KMS-11 (cell line): ENCODE measurements around the gene CELA3B.

Experiments used
- H2AFZ ChIP-seq: fragments of 200-600 bp; sonication (generic); 2 replicates; pipeline ENCODE4 v1.6.1; 2016; ENCODE audit warnings: antibody characterized with exemption, mixed run types, low read depth
- H3K27ac ChIP-seq: fragments of 200-600 bp; sonication (generic); 2 replicates; pipeline ENCODE4 v1.6.1; 2016; ENCODE audit warnings: mild to moderate bottlenecking, mixed run types
- H3K27me3 ChIP-seq: fragments of 200-600 bp; sonication (generic); 2 replicates; pipeline ENCODE4 v1.6.1; 2017; ENCODE audit warnings: mild to moderate bottlenecking, low read depth, mixed run types, moderate library complexity; ENCODE audit not compliant: insufficient read depth
- H3K36me3 ChIP-seq: fragments of 200-600 bp; sonication (generic); 2 replicates; pipeline ENCODE4 v1.6.1; 2017; ENCODE audit warnings: mild to moderate bottlenecking, mixed run types; ENCODE audit not compliant: insufficient read depth
- H3K4me1 ChIP-seq: fragments of 200-600 bp; sonication (generic); 2 replicates; pipeline ENCODE4 v1.6.1; 2016; ENCODE audit warnings: mild to moderate bottlenecking, low read depth, mixed run types; ENCODE audit not compliant: poor library complexity, severe bottlenecking
- H3K4me2 ChIP-seq: fragments of 200-600 bp; sonication (generic); 2 replicates; pipeline ENCODE4 v1.7.0; 2016; ENCODE audit warnings: mild to moderate bottlenecking, mixed run types
- H3K4me3 ChIP-seq: fragments of 200-600 bp; sonication (generic); IDR thresholded peaks from 2 replicates; pipeline ENCODE4 v1.6.1; 2017; ENCODE audit warnings: low read depth, low read length, mixed read lengths; ENCODE audit not compliant: insufficient read depth
- H3K79me2 ChIP-seq: fragments of 200-600 bp; sonication (generic); 2 replicates; pipeline ENCODE4 v1.6.1; 2016; ENCODE audit warnings: low read depth, mixed run types; ENCODE audit not compliant: insufficient read depth
- H3K9ac ChIP-seq: fragments of 200-600 bp; sonication (generic); 2 replicates; pipeline ENCODE4 v1.6.1; 2016; ENCODE audit warnings: mild to moderate bottlenecking, mixed run types
- H4K20me1 ChIP-seq: fragments of 200-600 bp; sonication (generic); 2 replicates; pipeline ENCODE4 v1.6.1; 2016; ENCODE audit warnings: mild to moderate bottlenecking, mixed run types; ENCODE audit not compliant: insufficient read depth
- TF ChIP-seq, protein P1 (sequence below): fragments of 200-600 bp; sonication (generic); conservative IDR thresholded peaks from 2 replicates; pipeline ENCODE4 v1.6.1; 2017; ENCODE audit warnings: low read depth, mild to moderate bottlenecking, antibody characterized with exemption, low read length, moderate library complexity, mixed read lengths

CELA3B gene

DNA sequence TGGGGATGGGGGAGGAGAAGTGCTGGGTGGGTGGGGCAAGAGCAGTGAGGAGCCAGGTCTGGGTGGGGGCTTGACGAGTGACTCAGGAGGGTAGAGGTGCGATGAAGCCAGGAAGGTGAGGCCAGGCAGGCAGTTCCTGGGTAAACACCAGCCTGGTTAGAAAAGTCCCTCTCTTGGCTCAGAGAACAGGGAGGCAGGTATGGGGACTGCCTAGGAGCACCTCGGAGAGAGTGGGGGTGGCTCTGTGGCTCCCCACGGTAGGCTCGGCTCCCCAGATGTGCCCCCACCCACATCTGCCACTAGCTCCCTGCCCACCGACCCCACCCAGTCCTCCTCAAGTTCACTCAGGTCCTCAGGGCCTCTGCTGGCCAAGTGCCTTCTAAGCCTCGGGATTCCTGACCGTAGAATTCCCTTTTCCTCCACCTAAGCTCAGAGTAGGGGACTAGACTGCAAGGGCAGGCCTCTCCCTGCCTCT is 40.9 kb upstream of the CELA3B start:
- Histone ChIP-seq H3K27me3 (peaks cover 6% of the 10 kb centered on the region; the same call in 1 of the 2 replicates), H4K20me1 (no peaks in the 10 kb centered on the region), H3K4me3 (no peak overlapping the region), H3K4me1 (peaks cover 4% of the 10 kb centered on the region), H2AFZ (no peak overlapping the region), H3K79me2 (no peaks in the 10 kb centered on the region), H3K9ac (no peak overlapping the region), H3K27ac (no peak overlapping the region), H3K36me3 (no peaks in the 10 kb centered on the region), H3K4me2 (no peak overlapping the region)
- TF ChIP-seq, protein P1, sequence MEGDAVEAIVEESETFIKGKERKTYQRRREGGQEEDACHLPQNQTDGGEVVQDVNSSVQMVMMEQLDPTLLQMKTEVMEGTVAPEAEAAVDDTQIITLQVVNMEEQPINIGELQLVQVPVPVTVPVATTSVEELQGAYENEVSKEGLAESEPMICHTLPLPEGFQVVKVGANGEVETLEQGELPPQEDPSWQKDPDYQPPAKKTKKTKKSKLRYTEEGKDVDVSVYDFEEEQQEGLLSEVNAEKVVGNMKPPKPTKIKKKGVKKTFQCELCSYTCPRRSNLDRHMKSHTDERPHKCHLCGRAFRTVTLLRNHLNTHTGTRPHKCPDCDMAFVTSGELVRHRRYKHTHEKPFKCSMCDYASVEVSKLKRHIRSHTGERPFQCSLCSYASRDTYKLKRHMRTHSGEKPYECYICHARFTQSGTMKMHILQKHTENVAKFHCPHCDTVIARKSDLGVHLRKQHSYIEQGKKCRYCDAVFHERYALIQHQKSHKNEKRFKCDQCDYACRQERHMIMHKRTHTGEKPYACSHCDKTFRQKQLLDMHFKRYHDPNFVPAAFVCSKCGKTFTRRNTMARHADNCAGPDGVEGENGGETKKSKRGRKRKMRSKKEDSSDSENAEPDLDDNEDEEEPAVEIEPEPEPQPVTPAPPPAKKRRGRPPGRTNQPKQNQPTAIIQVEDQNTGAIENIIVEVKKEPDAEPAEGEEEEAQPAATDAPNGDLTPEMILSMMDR: no peak

DNA sequence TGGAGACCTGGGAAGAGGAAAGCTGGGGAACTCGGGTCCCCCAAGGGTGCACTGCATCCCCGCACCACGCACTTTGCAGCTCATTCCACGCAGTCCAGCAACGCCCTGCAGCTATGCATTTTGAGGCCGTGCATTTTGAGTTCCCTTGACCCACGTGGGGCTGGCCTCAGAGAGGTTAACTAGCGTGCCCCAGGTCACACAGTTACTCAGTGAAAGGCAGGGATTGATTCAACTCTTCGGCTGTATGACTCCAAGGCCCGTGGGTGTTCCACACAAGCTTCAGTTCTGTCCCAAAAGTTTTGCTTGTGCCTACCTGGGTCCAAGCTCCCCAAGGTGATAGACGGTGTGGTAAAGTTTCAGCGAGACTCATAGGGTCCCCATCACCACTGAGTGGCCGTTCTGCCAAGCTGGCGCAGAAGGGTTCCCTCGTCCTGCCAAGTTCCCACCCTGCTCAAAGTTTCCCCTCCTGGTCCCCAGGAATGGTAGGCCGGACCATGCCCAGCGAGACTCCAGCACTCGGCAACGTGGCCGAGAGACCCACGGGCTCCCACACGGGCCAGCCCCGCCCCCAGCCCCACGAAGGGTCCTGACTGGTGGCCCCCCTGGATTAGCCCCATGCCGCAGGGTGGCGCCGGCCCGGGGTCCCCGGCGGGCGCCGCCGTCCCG is 40.3 kb upstream of the CELA3B start:
- peak overlapping the region; percentile 36; the same call in 1 of the 2 replicates for H3K4me2 ChIP-seq

DNA sequence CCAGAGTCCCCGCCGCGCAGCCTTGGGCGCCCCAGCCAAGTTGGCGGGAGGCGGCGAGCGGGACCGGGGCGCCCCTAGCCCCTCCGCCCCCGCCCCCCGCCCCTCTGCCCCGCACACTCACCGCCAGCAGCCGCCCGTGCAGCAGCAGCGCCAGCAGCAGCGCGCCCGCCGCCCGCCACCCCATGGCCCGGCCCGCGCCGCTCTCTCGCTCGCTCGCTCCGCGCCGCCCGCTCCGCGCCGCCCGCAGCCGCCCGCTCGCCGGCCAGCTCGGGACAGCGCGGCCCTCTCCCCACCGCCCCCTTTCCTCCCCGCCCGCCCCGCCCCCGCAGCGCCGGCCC is 39.8 kb upstream of the CELA3B start, which contains the start of gene HSPG2:
HSPG2 (minus strand) TSS at position 277 of the 338 bp plus-strand sequence; CDS start at position 184, 93 bp downstream.
- TF ChIP-seq, protein P1: no peak
- Histone ChIP-seq H3K4me3 (no peak within 1 kb of the TSS), H3K9ac (0 out of 2 replicates have a peak within 1 kb of the TSS, but pooled peaks have one; percentile 15), H3K27me3 (peaks cover 6% of the 10 kb centered on the region; the same call in 1 of the 2 replicates), H3K27ac (no peak within 1 kb of the TSS), H3K79me2 (no peaks in the 10 kb centered on the region), H2AFZ (peak within 1 kb of the TSS; percentile 59), H3K4me1 (peaks cover 4% of the 10 kb centered on the region), H3K36me3 (no peaks in the 10 kb centered on the region), H4K20me1 (no peaks in the 10 kb centered on the region), H3K4me2 (peak within 1 kb of the TSS; percentile 51; the same call in 1 of the 2 replicates)

More for the DNA sequence above, 40.3 kb upstream of the CELA3B start:
- peaks cover 4% of the 10 kb centered on the region for H3K4me1 ChIP-seq
- no peak overlapping the region for H3K4me3 ChIP-seq
- TF ChIP-seq, protein P1: no peak
- no peak overlapping the region for H3K9ac ChIP-seq
- peak overlapping the region; percentile 22; the same call in 1 of the 2 replicates for H2AFZ ChIP-seq
- no peak overlapping the region for H3K27ac ChIP-seq
- no peaks in the 10 kb centered on the region for H3K79me2 ChIP-seq
- H3K36me3 ChIP-seq: no peaks in the 10 kb centered on the region
- H4K20me1 ChIP-seq: no peaks in the 10 kb centered on the region
- H3K27me3 ChIP-seq: peaks cover 6% of the 10 kb centered on the region; the same call in 1 of the 2 replicates

DNA sequence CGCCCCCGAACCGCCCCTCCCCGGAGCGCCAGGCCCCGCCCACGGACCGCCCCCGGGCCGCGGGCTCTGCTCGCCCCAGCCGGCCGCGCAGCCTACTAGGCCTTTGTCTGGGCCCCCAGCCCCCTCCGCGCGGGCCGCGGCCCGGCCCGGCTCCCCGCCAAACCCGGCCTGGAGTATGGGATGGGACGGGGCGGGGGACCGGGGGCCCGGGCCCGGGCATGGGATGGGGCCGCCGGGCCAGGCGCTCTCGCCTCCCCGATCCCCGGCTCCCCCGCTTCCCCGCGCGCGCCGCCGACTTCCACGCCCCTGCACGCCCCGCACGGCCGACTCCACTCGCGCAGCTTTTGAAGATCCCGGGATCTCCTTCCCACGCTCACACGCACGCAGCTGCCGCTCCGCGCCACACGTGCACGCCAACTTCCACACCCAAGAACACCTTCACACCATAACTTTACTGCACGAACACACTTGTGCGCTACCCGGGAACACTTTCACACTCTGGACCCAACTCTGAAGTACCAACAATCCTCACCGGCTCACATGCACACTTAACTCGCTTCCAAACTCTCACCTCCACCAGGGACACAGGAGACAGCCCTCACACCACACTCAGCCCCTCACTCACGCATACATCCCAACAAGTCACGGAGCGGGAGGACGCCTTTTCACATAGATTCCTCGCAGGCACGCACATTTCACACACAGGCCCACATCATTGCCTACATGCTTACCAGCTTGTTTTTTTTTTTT is 39.3 kb upstream of the CELA3B start:
- Histone ChIP-seq H3K4me2 (peak overlapping the region; percentile 51; the same call in 1 of the 2 replicates), H4K20me1 (no peaks in the 10 kb centered on the region), H3K79me2 (no peaks in the 10 kb centered on the region), H3K4me3 (no peak overlapping the region), H3K9ac (0 out of 2 replicates have a peak overlapping the region, but pooled peaks have one; percentile 15), H3K36me3 (no peaks in the 10 kb centered on the region), H2AFZ (peak overlapping the region; percentile 59), H3K4me1 (peaks cover 4% of the 10 kb centered on the region), H3K27me3 (peaks cover 6% of the 10 kb centered on the region; the same call in 1 of the 2 replicates), H3K27ac (no peak overlapping the region)
- TF ChIP-seq, protein P1: no peak
